Left ventricle myocardium inferior (tissue), 1 donor: ENCODE measurements around the gene ATG7. TPM values are rescaled to one million over a fixed set of nuclear protein-coding genes. Genes with fewer than 3 reads are reported as not detected.
A peak's percentile ranks its signal among the peaks of the same experiment; 100 is the strongest.

Experiments
- DNase-seq: peaks from one replicate; pipeline ENCODE4 v3.0.0-alpha.2; 2020
- H3K27ac ChIP-seq: fragments of 200-600 bp; replicated peaks from 2 replicates; pipeline ENCODE4 v1.8.0; 2021
- H3K27me3 ChIP-seq: fragments of 200-600 bp; 2 replicates; pipeline ENCODE4 v1.8.0; 2021; ENCODE audit warnings: low read depth
- H3K36me3 ChIP-seq: fragments of 200-600 bp; 2 replicates; pipeline ENCODE4 v1.8.0; 2021
- H3K4me1 ChIP-seq: fragments of 200-600 bp; 2 replicates; pipeline ENCODE4 v1.8.0; 2021
- H3K4me3 ChIP-seq: fragments of 200-600 bp; 2 replicates; pipeline ENCODE4 v1.8.0; 2021; ENCODE audit warnings: mild to moderate bottlenecking, moderate library complexity
- H3K9me3 ChIP-seq: fragments of 200-600 bp; replicated peaks from 2 replicates; pipeline ENCODE4 v1.8.0; 2021
- CTCF ChIP-seq: fragments of 200-600 bp; IDR thresholded peaks from 2 replicates; pipeline ENCODE4 v1.8.0; 2021; ENCODE audit warnings: antibody characterized with exemption, mild to moderate bottlenecking, borderline replicate concordance
- intact Hi-C: fragments of 100-400 bp; cut with micrococcal nuclease; formaldehyde crosslinking; loops from one replicate; pipeline ENCODE4 v1.11.0; 2022
- total RNA-seq: library from RNA; stranded (reverse); fragmentation: NEBNext Ultra II Directional; extraction: Animal tissue kit (Norgen Biotek cat#: 25700); gene quantifications from one replicate; pipeline ENCODE4 v1.2.1, GENCODE V29; 2021
- donor health status: DM: no; HTN: yes; CAD: no; lungs with severe emphysema.

ATG7 gene
- total RNA-seq, 1 donor from 2014 or later, result 15.7 TPM

GRCh38 chr3:11554666-11555065, 282.5 kb downstream of the ATG7 start:
- H3K36me3 ChIP-seq, result peaks cover 25% of the 10 kb centered on the region
- DNase-seq, result peak; percentile 5
- TF ChIP-seq CTCF, result no peak
- H3K4me1 ChIP-seq, result peaks cover 79% of the 10 kb centered on the region
- no peak overlapping the region for H3K4me3 ChIP-seq
- H3K27me3 ChIP-seq, result no peaks in the 10 kb centered on the region
- no peaks in the 10 kb centered on the region for H3K9me3 ChIP-seq
- intact Hi-C loops, result no loop called here
- peak overlapping the region; percentile 71 for H3K27ac ChIP-seq

DNA sequence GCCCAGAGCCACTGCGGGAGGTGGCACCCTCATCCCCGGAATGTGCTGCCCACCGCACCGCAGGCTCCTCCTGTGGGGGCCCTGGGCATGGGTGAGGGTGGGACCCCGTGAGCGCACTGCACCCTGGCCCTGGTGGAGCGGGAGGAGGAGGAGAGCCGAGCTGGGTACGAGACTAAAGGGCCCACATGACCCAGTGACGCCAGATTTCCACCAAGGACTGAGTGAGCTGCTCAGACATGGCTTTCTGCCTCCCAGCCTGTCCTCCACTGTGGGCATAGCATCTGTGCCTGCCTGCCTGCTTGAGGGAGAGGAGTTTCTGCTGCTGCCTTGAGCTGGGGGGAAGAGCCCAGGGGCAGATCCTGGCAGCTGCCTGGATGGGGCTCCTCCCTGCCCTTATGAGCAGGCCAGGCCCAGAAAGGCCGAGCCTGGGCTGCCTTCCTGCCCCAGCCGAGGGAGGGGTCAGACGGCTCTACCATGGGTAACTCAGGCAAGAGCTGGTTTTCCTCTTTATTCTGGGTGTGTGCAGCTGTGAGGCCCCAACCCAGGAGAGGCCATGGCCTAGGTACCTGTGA, 283.1 kb downstream of the ATG7 start:
- no peaks in the 10 kb centered on the region for H3K27me3 ChIP-seq
- peaks cover 25% of the 10 kb centered on the region for H3K36me3 ChIP-seq
- peak; percentile 9 for DNase-seq
- no peak overlapping the region for H3K4me3 ChIP-seq
- TF ChIP-seq CTCF, result no peak
- intact Hi-C loops, result no loop called here
- H3K27ac ChIP-seq, result peak overlapping the region; percentile 71
- H3K9me3 ChIP-seq, result no peaks in the 10 kb centered on the region
- peaks cover 79% of the 10 kb centered on the region for H3K4me1 ChIP-seq

DNA sequence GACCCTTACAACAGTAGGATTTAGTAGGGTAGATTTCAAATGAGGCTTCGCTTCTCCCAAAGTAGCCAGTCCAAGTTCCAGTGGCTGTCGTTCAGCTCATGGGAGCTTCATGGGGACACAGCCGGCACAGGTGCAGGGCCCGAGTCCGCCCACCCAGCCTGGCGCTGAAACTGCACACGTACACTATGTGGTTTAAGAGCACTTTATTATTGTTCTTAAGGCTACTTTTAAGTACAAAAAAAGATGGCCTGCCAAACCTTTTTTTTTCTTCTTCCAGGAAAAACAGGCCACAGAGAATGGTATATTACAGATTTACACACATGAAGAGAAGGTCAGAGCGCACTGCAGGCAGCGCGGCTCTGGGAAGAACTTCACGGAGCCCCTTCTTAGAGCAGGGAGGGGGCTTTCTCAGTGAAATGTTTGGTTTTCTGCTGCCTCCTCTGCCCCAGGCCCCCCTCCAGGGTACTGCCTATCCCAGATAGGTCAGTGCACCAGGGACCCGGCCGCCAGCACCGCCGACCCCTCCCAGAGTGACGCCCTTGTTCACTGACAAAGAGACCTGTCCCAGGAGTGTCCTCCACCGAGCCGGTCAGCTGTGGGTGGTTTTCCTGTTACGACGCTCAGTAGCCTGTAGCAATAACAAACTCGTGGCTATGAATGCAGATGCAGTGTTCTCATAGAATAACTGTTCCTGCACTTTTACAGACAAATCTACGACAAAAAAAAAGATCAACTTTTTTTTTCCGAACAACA, 283.9 kb downstream of the ATG7 start:
- H3K4me3 ChIP-seq, result no peak overlapping the region
- H3K27ac ChIP-seq, result peak overlapping the region; percentile 71
- peak; percentile 19 for DNase-seq
- peaks cover 84% of the 10 kb centered on the region for H3K4me1 ChIP-seq
- peaks cover 25% of the 10 kb centered on the region for H3K36me3 ChIP-seq
- TF ChIP-seq CTCF, result no peak
- no peaks in the 10 kb centered on the region for H3K9me3 ChIP-seq
- H3K27me3 ChIP-seq, result no peaks in the 10 kb centered on the region
- intact Hi-C loops, result no loop called here

DNA sequence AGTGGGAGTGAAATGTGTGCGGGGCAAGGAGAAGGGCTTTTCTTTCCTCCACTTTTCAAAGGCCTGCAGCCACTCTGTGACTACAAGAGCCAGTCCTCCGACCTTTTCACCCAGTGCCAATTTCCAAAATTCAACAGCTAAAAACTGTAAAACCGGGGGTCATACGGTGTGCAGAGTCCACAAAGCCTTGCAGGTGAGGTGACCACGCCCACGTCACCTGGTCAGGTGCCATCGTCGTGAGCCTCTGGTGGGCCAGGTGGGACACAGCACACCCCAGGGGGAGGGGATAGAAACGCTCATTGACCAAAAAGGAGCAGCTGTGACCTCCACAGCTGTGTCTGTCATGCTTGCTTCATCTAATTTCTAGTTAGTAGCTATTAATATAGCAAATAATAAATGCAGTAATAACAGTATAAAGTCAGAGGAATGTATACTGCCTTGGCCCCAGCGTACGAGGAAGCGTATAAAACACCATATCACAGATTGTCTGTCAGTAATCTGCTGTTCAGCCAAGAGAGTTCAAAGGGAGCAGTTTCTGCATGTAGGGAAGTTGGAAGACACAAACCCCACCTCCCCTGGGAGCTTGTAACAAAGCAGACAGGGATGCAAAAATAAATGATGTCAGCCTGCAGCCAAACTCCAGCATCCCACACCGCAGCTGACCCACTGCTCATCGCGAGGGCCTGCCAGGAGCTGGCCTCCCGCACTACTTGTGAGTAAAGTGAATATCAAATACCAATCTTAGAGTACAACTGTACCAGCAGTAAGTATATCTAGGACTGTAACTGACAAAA, 284.9 kb downstream of the ATG7 start:
- Histone ChIP-seq H3K9me3 (no peaks in the 10 kb centered on the region), H3K4me1 (peaks cover 94% of the 10 kb centered on the region), H3K4me3 (no peak overlapping the region), H3K36me3 (peaks cover 25% of the 10 kb centered on the region), H3K27me3 (no peaks in the 10 kb centered on the region), H3K27ac (peak overlapping the region; percentile 71)
- TF ChIP-seq CTCF, result no peak
- peak; percentile 62 for DNase-seq
- intact Hi-C loops, result no loop called here

GRCh38 chr3:11558002-11558401, 285.8 kb downstream of the ATG7 start:
- Histone ChIP-seq H3K4me3 (no peak overlapping the region), H3K4me1 (peaks cover 100% of the 10 kb centered on the region), H3K27ac (peak overlapping the region; percentile 71), H3K27me3 (no peaks in the 10 kb centered on the region), H3K9me3 (no peaks in the 10 kb centered on the region), H3K36me3 (peaks cover 33% of the 10 kb centered on the region)
- intact Hi-C loops, result no loop called here
- TF ChIP-seq CTCF, result no peak
- DNase-seq, result peak; percentile 9
